AG04449 (cell line): ENCODE data around the gene MYO1B.

Experiments used
- CTCF ChIA-PET: fragments of 350-600 bp; formaldehyde crosslinking; extraction: SDS; loops from one replicate; lab custom pipeline; 2021; ENCODE audit warnings: antibody characterized with exemption; lab: Yijun Ruan, JAX
- POLR2A ChIA-PET: fragments of 400-600, 350-600 bp; formaldehyde crosslinking; extraction: SDS; loops from one replicate; lab custom pipeline; 2020; ENCODE audit warnings: antibody characterized with exemption, inconsistent platforms; lab: Yijun Ruan, JAX
- DNase-seq: peaks from one replicate; pipeline ENCODE4 v3.0.0-alpha.2; 2010; ENCODE audit warnings: low read depth, low spot score
- H3K4me3 ChIP-seq: 2 replicates; pipeline ENCODE4 v1.5.1; 2011; ENCODE audit warnings: low read depth, mild to moderate bottlenecking, control low read depth, low read length
- CTCF ChIP-seq: IDR thresholded peaks from one replicate; pipeline ENCODE4 v1.5.1; 2011; ENCODE audit warnings: mild to moderate bottlenecking, moderate library complexity, low read length, control low read depth, inconsistent platforms; ENCODE audit not compliant: insufficient read depth; ENCODE audit errors: missing control alignments

MYO1B gene

GRCh38 chr2:191467113-191467512 lies 221.9 kb downstream of the MYO1B start:
- ChIA-PET POLR2A (no interaction called here), CTCF (no interaction called here)
- TF ChIP-seq CTCF = no peak
- no peak for DNase-seq
- H3K4me3 ChIP-seq = no peak overlapping the region

GRCh38 chr2:191470306-191470705 lies 225.1 kb downstream of the MYO1B start:
- ChIA-PET CTCF (no interaction called here), POLR2A (no interaction called here)
- TF ChIP-seq CTCF = no peak
- no peak overlapping the region for H3K4me3 ChIP-seq
- DNase-seq = no peak

- POLR2A ChIA-PET = no interaction called here
- no peak for TF ChIP-seq CTCF
- CTCF ChIA-PET = no interaction called here
- no peak for DNase-seq
- no peak overlapping the region for H3K4me3 ChIP-seq
These were observed 229.3 kb downstream of the MYO1B start for GRCh38 chr2:191474464-191474863.
